HepG2 (cell line): ENCODE measurements around the gene ELP6. TPM values are rescaled to one million over a fixed set of nuclear protein-coding genes. Genes with fewer than 3 reads are reported as not detected.

Experiments used
- ATF3 ChIP-seq: sonication (generic); formaldehyde crosslinking; IDR thresholded peaks from 2 replicates; pipeline ENCODE4 v1.4.0; 2020; ENCODE audit warnings: missing genetic modification reagents
- CBX1 ChIP-seq: IDR thresholded peaks from one replicate; pipeline ENCODE4 v1.6.1; 2016; ENCODE audit warnings: antibody characterized with exemption, low read depth
- CCAR2 ChIP-seq: fragments of 200-400 bp; formaldehyde crosslinking; optimal IDR thresholded peaks from 2 replicates; pipeline ENCODE3; 2018; ENCODE audit warnings: low read depth, mild to moderate bottlenecking, low read length, moderate library complexity
- CEBPZ ChIP-seq: IDR thresholded peaks from 2 replicates; pipeline ENCODE4 v1.6.1; 2012; ENCODE audit warnings: low read length, improper control_type of control experiment
- CENPT ChIP-seq: sonication (generic); formaldehyde crosslinking; IDR thresholded peaks from 2 replicates; pipeline ENCODE4 v1.8.0; 2022; ENCODE audit warnings: low read depth, mild to moderate bottlenecking, moderate library complexity, missing genetic modification reagents
- CENPX ChIP-seq: sonication (generic); formaldehyde crosslinking; IDR thresholded peaks from 2 replicates; pipeline ENCODE4 v1.9.0; 2021; ENCODE audit warnings: mild to moderate bottlenecking, missing genetic modification reagents, moderate library complexity
- FOXC1 ChIP-seq: sonication (generic); formaldehyde crosslinking; IDR thresholded peaks from 2 replicates; pipeline ENCODE4 v1.8.0; 2022; ENCODE audit warnings: mild to moderate bottlenecking, missing genetic modification reagents, borderline replicate concordance
- HOMEZ ChIP-seq: IDR thresholded peaks from 2 replicates; pipeline ENCODE4 v1.6.1; 2016; ENCODE audit warnings: low read depth
- NR2C2 ChIP-seq: sonication (generic); formaldehyde crosslinking; IDR thresholded peaks from 2 replicates; pipeline ENCODE4 v1.4.0; 2020; ENCODE audit warnings: missing genetic modification reagents, mild to moderate bottlenecking, moderate library complexity, borderline replicate concordance
- NRL ChIP-seq: sonication (generic); formaldehyde crosslinking; IDR thresholded peaks from 2 replicates; pipeline ENCODE4 v1.5.0; 2020; ENCODE audit warnings: missing genetic modification reagents, mild to moderate bottlenecking, moderate library complexity, borderline replicate concordance
- PITX1 ChIP-seq: sonication (generic); formaldehyde crosslinking; IDR thresholded peaks from 2 replicates; pipeline ENCODE4 v1.5.1; 2020; ENCODE audit warnings: mild to moderate bottlenecking, missing genetic modification reagents
- STAT6 ChIP-seq: sonication (generic); formaldehyde crosslinking; IDR thresholded peaks from 2 replicates; pipeline ENCODE4 v1.4.0; 2020; ENCODE audit warnings: missing genetic modification reagents, mild to moderate bottlenecking, borderline replicate concordance
- ZFP36 ChIP-seq: fragments of 150-350 bp; IDR thresholded peaks from 2 replicates; pipeline ENCODE4 v1.6.1; 2018; ENCODE audit warnings: borderline replicate concordance, low read length, low read depth; ENCODE audit not compliant: partially characterized antibody
- ZNF350 ChIP-seq: sonication (generic); formaldehyde crosslinking; IDR thresholded peaks from 2 replicates; pipeline ENCODE4 v1.4.0; 2020; ENCODE audit warnings: mild to moderate bottlenecking, low read depth, missing genetic modification reagents, borderline replicate concordance
- ZNF512B ChIP-seq: sonication (generic); formaldehyde crosslinking; IDR thresholded peaks from 2 replicates; pipeline ENCODE4 v1.5.1; 2020; ENCODE audit warnings: missing genetic modification reagents, mild to moderate bottlenecking, borderline replicate concordance
- ZNF737 ChIP-seq: sonication (generic); formaldehyde crosslinking; IDR thresholded peaks from 2 replicates; pipeline ENCODE4 v1.5.0; 2020; ENCODE audit warnings: missing genetic modification reagents, mild to moderate bottlenecking, borderline replicate concordance
- polyA plus RNA-seq, 8 experiments: library from polyadenylated mRNA; depleted of rRNA in 3 of 8; stranded (reverse) in 7 of 8; unstranded in 1 of 8; fragments of >200 nt; fragmentation: Illumina TruSeq in 4 of 8; extraction: Trizol in 4 of 8; gene quantifications; 2 replicates each; pipeline versions ENCODE4 v1.2.1 to v1.2.3, GENCODE V29; 2011 to 2016; ENCODE audit warnings: low read depth in 4 of 8, missing spikeins in 1 of 8, mixed read lengths in 1 of 8; ENCODE audit not compliant: insufficient read depth in 1 of 8
- total RNA-seq, 5 experiments: library from RNA; depleted of rRNA; stranded (reverse); fragments of >200 nt; fragmentation: Illumina TruSeq; extraction: Trizol; gene quantifications; 2 replicates each; pipeline ENCODE4 v1.2.3, GENCODE V29; 2016; ENCODE audit warnings: low read depth in 1 of 5

Gene ELP6
- total and polyA plus RNA-seq, 2 of the 13 experiments (the other 11 are each of a cell fraction or from before 2014, with no cell fraction given): 45.0 to 49.3 TPM

GRCh38 chr3:47513125-47513929, at the start of gene ELP6 (continued):
- TF ChIP-seq STAT6 (CRISPR knock-in tag): peak; percentile 46; the same call in 1 of the 2 replicates
- no peak for TF ChIP-seq CENPX (CRISPR knock-in tag)
- TF ChIP-seq CENPT (CRISPR knock-in tag): no peak
- TF ChIP-seq CCAR2: no peak
- TF ChIP-seq ZNF737 (CRISPR knock-in tag): no peak
- TF ChIP-seq ZNF350 (CRISPR knock-in tag): peak; percentile 86; the same call in 1 of the 2 replicates
- TF ChIP-seq CBX1: peak; percentile 36
- peak; percentile 50; the same call in 1 of the 2 replicates for TF ChIP-seq NRL (CRISPR knock-in tag)
- 0 out of 2 replicates have a peak, but pooled peaks have one; percentile 90 for TF ChIP-seq ZNF512B (CRISPR knock-in tag)
- TF ChIP-seq NR2C2 (CRISPR knock-in tag): peak; percentile 99
- no peak for TF ChIP-seq ATF3 (CRISPR knock-in tag)
- no peak for TF ChIP-seq ZFP36
- TF ChIP-seq PITX1 (CRISPR knock-in tag): peak; percentile 48
- no peak for TF ChIP-seq CEBPZ
- peak; percentile 84 for TF ChIP-seq FOXC1 (CRISPR knock-in tag)
- no peak for TF ChIP-seq HOMEZ (CRISPR knock-in tag)
